CD14-positive monocyte (primary cell): Measurements from ENCODE around the gene PNPLA3. TPM values are rescaled to one million over a fixed set of nuclear protein-coding genes. Genes with fewer than 3 reads are reported as not detected.

Experiments used
- DNase-seq, 3 donors: peaks; one replicate each; pipeline ENCODE4 v3.0.0-alpha.2; 2011 to 2022
- H2AFZ ChIP-seq: 2 replicates; pipeline ENCODE4 v1.6.0; 2012; ENCODE audit warnings: mild to moderate bottlenecking, low read depth, low read length, inconsistent platforms; ENCODE audit not compliant: insufficient read depth, poor library complexity, severe bottlenecking
- H3K27ac ChIP-seq, 2 donors: 1 replicate in 1 of 2; 2 replicates in 1 of 2; pipeline ENCODE4 v1.5.1; 2012 to 2013; ENCODE audit warnings: low read length in 2 of 2, control low read depth in 1 of 2, inconsistent platforms in 1 of 2, low read depth in 1 of 2, mild to moderate bottlenecking in 1 of 2
- H3K27me3 ChIP-seq, 2 donors: one replicate each; pipeline versions ENCODE4 v1.6.0 to v1.6.1; 2011 to 2013; ENCODE audit warnings: low read length in 2 of 2; ENCODE audit not compliant: control insufficient read depth in 2 of 2, insufficient read depth in 2 of 2
- H3K36me3 ChIP-seq, 2 donors: replicated peaks in 1 of 2; 1 replicate in 1 of 2; 2 replicates in 1 of 2; pipeline versions ENCODE4 v1.5.1 to v1.6.1; 2012 to 2013; ENCODE audit warnings: low read length in 2 of 2, control low read depth in 1 of 2, inconsistent platforms in 1 of 2, mild to moderate bottlenecking in 1 of 2; ENCODE audit not compliant: insufficient read depth in 2 of 2, control insufficient read depth in 1 of 2
- H3K4me1 ChIP-seq, 2 donors: 1 replicate in 1 of 2; 2 replicates in 1 of 2; pipeline versions ENCODE4 v1.5.1 to v1.6.1; 2012 to 2013; ENCODE audit warnings: low read length in 2 of 2, control low read depth in 1 of 2, inconsistent platforms in 1 of 2, mild to moderate bottlenecking in 1 of 2, moderate library complexity in 1 of 2; ENCODE audit not compliant: insufficient read depth in 2 of 2, control insufficient read depth in 1 of 2
- H3K4me2 ChIP-seq: replicated peaks from 2 replicates; pipeline ENCODE3; 2012; ENCODE audit warnings: low read length, moderate library complexity, mild to moderate bottlenecking; ENCODE audit not compliant: poor library complexity, severe bottlenecking; ENCODE audit errors: extremely low read depth
- H3K4me3 ChIP-seq, 3 experiments: fragments of 200-600 bp in 1 of 3; sonication (generic) in 1 of 3; replicated peaks in 1 of 3; 1 replicate in 2 of 3; 2 replicates in 1 of 3; pipeline ENCODE4 v1.5.1; 2011 to 2013; ENCODE audit warnings: low read length in 3 of 3, mild to moderate bottlenecking in 3 of 3, control low read depth in 2 of 3, low read depth in 2 of 3, inconsistent platforms in 1 of 3, moderate library complexity in 1 of 3
- H3K79me2 ChIP-seq: 2 replicates; pipeline ENCODE4 v1.6.0; 2012; ENCODE audit warnings: mild to moderate bottlenecking, control low read depth, inconsistent platforms, low read length, moderate library complexity; ENCODE audit not compliant: insufficient read depth
- H3K9ac ChIP-seq: 2 replicates; pipeline ENCODE4 v1.6.0; 2017; ENCODE audit warnings: low read length, mild to moderate bottlenecking; ENCODE audit not compliant: insufficient read depth, poor library complexity, severe bottlenecking
- H3K9me3 ChIP-seq, 2 donors: replicated peaks in 1 of 2; 1 replicate in 1 of 2; 2 replicates in 1 of 2; pipeline versions ENCODE4 v1.5.1 to v1.6.1; 2012 to 2013; ENCODE audit warnings: low read length in 2 of 2, control low read depth in 1 of 2; ENCODE audit not compliant: control insufficient read depth in 1 of 2, insufficient read depth in 1 of 2
- H4K20me1 ChIP-seq: 2 replicates; pipeline ENCODE4 v1.6.0; 2012; ENCODE audit warnings: mild to moderate bottlenecking, low read length, control low read depth, moderate library complexity; ENCODE audit not compliant: insufficient read depth
- H3K27ac Mint-ChIP-seq, 7 donors: one replicate each; pipeline ENCODE4 v1.8.0; 2020; ENCODE audit warnings: mild to moderate bottlenecking in 7 of 7, mixed read lengths in 7 of 7, moderate library complexity in 6 of 7, inconsistent platforms in 2 of 7
- H3K27me3 Mint-ChIP-seq, 3 donors: one replicate each; pipeline ENCODE4 v1.8.0; 2021 to 2022; ENCODE audit warnings: low read depth in 3 of 3, mild to moderate bottlenecking in 3 of 3, mixed read lengths in 3 of 3, moderate library complexity in 3 of 3, inconsistent platforms in 1 of 3
- H3K36me3 Mint-ChIP-seq, 2 donors: one replicate each; pipeline ENCODE4 v1.8.0; 2020; ENCODE audit warnings: mixed read lengths in 2 of 2, inconsistent platforms in 1 of 2, mild to moderate bottlenecking in 1 of 2
- H3K4me1 Mint-ChIP-seq: one replicate; pipeline ENCODE4 v1.8.0; 2020; ENCODE audit warnings: mild to moderate bottlenecking, mixed read lengths
- H3K4me3 Mint-ChIP-seq, 2 donors: one replicate each; pipeline ENCODE4 v1.8.0; 2020; ENCODE audit warnings: mild to moderate bottlenecking in 2 of 2, mixed read lengths in 2 of 2, moderate library complexity in 1 of 2
- H3K9me3 Mint-ChIP-seq, 7 donors: one replicate each; pipeline ENCODE4 v1.8.0; 2020 to 2022; ENCODE audit warnings: mixed read lengths in 7 of 7, mild to moderate bottlenecking in 6 of 7, moderate library complexity in 6 of 7, inconsistent platforms in 2 of 7
- CTCF ChIP-seq: fragments of 200-600 bp; IDR thresholded peaks from one replicate; pipeline ENCODE4 v1.8.0; 2022; ENCODE audit warnings: antibody characterized with exemption, mild to moderate bottlenecking
- WGBS: methylation state at CpG from one replicate; pipeline ENCODE4 v1.1.5; 2013; ENCODE audit warnings: missing lambda C conversion rate; ENCODE audit not compliant: insufficient coverage; 5-methylcytosine and 5-hydroxymethylcytosine counted together
- intact Hi-C, 2 donors: fragments of 100-400 bp; cut with micrococcal nuclease; formaldehyde crosslinking; loops; one replicate each; pipeline versions ENCODE4 v1.15.0 to v1.15.1; 2023
- polyA plus RNA-seq, 3 donors: library from polyadenylated mRNA; depleted of rRNA in 1 of 3; unstranded in 2 of 3; stranded (reverse) in 1 of 3; fragments of 300-500 nt in 2 of 3; fragments of >200 nt in 1 of 3; fragmentation: Illumina TruSeq in 2 of 3; gene quantifications; 1 replicate in 2 of 3; 2 replicates in 1 of 3; pipeline ENCODE4 v1.2.3, GENCODE V29; 2012 to 2021

Gene PNPLA3
- polyA plus RNA-seq, 3 donors, result not detected

GRCh38 chr22:43978558-43978957, 55.0 kb downstream of the PNPLA3 start:
- no peak overlapping the region for H3K27ac Mint-ChIP-seq
- Histone ChIP-seq H3K4me2 (no peak overlapping the region), H3K4me1 (no peaks in the 10 kb centered on the region), H3K27ac (no peak overlapping the region), H4K20me1 (no peaks in the 10 kb centered on the region), H3K9me3 (no peaks in the 10 kb centered on the region), H3K4me3 (no peak overlapping the region), H3K9ac (no peak overlapping the region), H2AFZ (no peak overlapping the region), H3K79me2 (no peaks in the 10 kb centered on the region), H3K27me3 (no peaks in the 10 kb centered on the region), H3K36me3 (peaks cover 87 to 100% of the 10 kb centered on the region in 2 donors)
- TF ChIP-seq CTCF, result no peak
- H3K36me3 Mint-ChIP-seq, result peaks cover 85 to 92% of the 10 kb centered on the region in 2 donors
- H3K4me3 Mint-ChIP-seq, result no peak overlapping the region
- intact Hi-C loops, result no loop called here
- 67% methylated on average over 1 of the region's 4 CpGs for WGBS
- H3K4me1 Mint-ChIP-seq, result no peaks in the 10 kb centered on the region
- H3K9me3 Mint-ChIP-seq, result no peaks in the 10 kb centered on the region
- peaks cover 0 to 3% (median 0%) of the 10 kb centered on the region in 3 donors for H3K27me3 Mint-ChIP-seq
- DNase-seq, result no peak

GRCh38 chr22:43980579-43980978, 57.0 kb downstream of the PNPLA3 start:
- H3K36me3 Mint-ChIP-seq, result peaks cover 84 to 92% of the 10 kb centered on the region in 2 donors

More at GRCh38 chr22:43980579-43980978, 57.0 kb downstream of the PNPLA3 start:
- Mint-ChIP-seq H3K27ac (no peak overlapping the region), H3K4me1 (no peaks in the 10 kb centered on the region), H3K9me3 (peaks cover 0 to 2% (median 0%) of the 10 kb centered on the region in 7 donors), H3K27me3 (peaks cover 0 to 3% (median 1%) of the 10 kb centered on the region in 3 donors), H3K4me3 (no peak overlapping the region)
- no peak overlapping the region for H3K27ac ChIP-seq
- DNase-seq, result no peak
- no peaks in the 10 kb centered on the region for H3K9me3 ChIP-seq
- H4K20me1 ChIP-seq, result no peaks in the 10 kb centered on the region
- peaks cover 85 to 99% of the 10 kb centered on the region in 2 donors for H3K36me3 ChIP-seq
- 100% methylated on average over 7 of the region's 7 CpGs for WGBS
- no peak overlapping the region for H3K9ac ChIP-seq
- no peaks in the 10 kb centered on the region for H3K4me1 ChIP-seq
- H3K4me3 ChIP-seq, result no peak overlapping the region
- no peaks in the 10 kb centered on the region for H3K79me2 ChIP-seq
- no peak overlapping the region for H2AFZ ChIP-seq
- no peak for TF ChIP-seq CTCF
- no peaks in the 10 kb centered on the region for H3K27me3 ChIP-seq
- H3K4me2 ChIP-seq, result no peak overlapping the region
- intact Hi-C loops, result no loop called here
